Gastrocnemius medialis (tissue), 4 donors: ENCODE results near the gene TBL3.

Experiments used
- POLR2A ChIP-seq, 2 donors: fragments of 450-650 bp; IDR thresholded peaks; one replicate each; pipeline ENCODE4 v1.6.1; 2017; ENCODE audit warnings: antibody characterized with exemption in 2 of 2, mild to moderate bottlenecking in 2 of 2, moderate library complexity in 2 of 2
- TF ChIP-seq, protein P1 (sequence below), 5 experiments: fragments of 450-650 bp in 3 of 5; fragments of 200-600 bp in 2 of 5; sonication (generic) in 2 of 5; IDR thresholded peaks in 4 of 5; conservative IDR thresholded peaks in 1 of 5; 1 replicate in 4 of 5; 2 replicates in 1 of 5; pipeline ENCODE4 v1.5.1; 2016 to 2019; ENCODE audit warnings: antibody characterized with exemption in 5 of 5, mild to moderate bottlenecking in 3 of 5, moderate library complexity in 3 of 5

DNA sequence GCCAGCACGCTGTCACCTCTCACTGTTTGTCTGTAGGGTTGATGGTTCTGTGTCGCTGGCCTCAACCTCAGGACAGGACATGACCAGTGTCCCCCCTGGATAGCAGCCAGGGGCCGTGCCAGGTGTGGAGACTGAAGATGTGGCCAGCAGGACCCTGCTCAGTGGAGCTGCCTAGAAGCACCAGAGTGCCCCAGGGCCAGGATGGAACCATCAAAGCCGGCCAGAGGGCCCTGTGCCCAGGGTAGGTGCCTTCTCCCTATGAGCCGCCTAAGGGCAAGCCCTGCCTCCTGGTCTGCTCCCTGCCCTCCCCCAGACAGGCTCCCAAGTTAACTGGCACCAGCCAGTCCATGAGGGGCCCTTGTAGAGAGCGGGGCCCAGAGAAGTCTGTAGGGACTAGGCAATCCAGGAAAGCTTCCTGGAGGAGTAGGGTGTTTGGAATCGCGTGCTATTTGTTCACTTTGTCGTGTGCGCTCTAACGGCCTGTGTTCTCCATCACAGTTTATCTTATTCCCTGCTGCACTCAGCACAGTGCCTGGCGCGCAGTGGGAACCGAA lies 13.1 kb upstream of the TBL3 start:
- TF ChIP-seq, protein P1, sequence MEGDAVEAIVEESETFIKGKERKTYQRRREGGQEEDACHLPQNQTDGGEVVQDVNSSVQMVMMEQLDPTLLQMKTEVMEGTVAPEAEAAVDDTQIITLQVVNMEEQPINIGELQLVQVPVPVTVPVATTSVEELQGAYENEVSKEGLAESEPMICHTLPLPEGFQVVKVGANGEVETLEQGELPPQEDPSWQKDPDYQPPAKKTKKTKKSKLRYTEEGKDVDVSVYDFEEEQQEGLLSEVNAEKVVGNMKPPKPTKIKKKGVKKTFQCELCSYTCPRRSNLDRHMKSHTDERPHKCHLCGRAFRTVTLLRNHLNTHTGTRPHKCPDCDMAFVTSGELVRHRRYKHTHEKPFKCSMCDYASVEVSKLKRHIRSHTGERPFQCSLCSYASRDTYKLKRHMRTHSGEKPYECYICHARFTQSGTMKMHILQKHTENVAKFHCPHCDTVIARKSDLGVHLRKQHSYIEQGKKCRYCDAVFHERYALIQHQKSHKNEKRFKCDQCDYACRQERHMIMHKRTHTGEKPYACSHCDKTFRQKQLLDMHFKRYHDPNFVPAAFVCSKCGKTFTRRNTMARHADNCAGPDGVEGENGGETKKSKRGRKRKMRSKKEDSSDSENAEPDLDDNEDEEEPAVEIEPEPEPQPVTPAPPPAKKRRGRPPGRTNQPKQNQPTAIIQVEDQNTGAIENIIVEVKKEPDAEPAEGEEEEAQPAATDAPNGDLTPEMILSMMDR (IDR thresholded peaks at IDR 0.05 in 4 of 5, conservative IDR thresholded peaks at IDR 0.05 in 1 of 5), result no peak
- TF ChIP-seq POLR2A (IDR thresholded peaks at IDR 0.05), result no peak
